Neural cell (in vitro differentiated cells): ENCODE data around the gene TCL1B. TPM values are rescaled to one million over a fixed set of nuclear protein-coding genes. Genes with fewer than 3 reads are reported as not detected.

Source experiments
- H2AFZ ChIP-seq: fragments of 200-600, 300-800 bp; sonication (generic), shearing (Covaris generic); 2 replicates; pipeline ENCODE4 v1.6.0; 2014; ENCODE audit warnings: low read depth, mild to moderate bottlenecking, antibody characterized with exemption, low read length, moderate library complexity
- H3F3A ChIP-seq: fragments of 200-600 bp; shearing (Covaris generic); 2 replicates; pipeline ENCODE4 v1.6.1; 2016; ENCODE audit warnings: mild to moderate bottlenecking, moderate library complexity, mixed read lengths, antibody characterized with exemption, low read length; ENCODE audit not compliant: insufficient read depth, poor library complexity, severe bottlenecking
- H3K27ac ChIP-seq: fragments of 200-600, 300-800 bp; sonication (generic), shearing (Covaris generic); 2 replicates; pipeline ENCODE4 v1.5.1; 2014; ENCODE audit warnings: mild to moderate bottlenecking, low read length, moderate library complexity
- H3K27me3 ChIP-seq: fragments of 300-800, 200-600 bp; sonication (generic), shearing (Covaris generic); 2 replicates; pipeline ENCODE4 v1.6.0; 2014; ENCODE audit warnings: mild to moderate bottlenecking, low read depth, low read length, moderate library complexity; ENCODE audit not compliant: insufficient read depth
- H3K36me3 ChIP-seq: fragments of 300-800, 200-600 bp; sonication (generic), shearing (Covaris generic); 2 replicates; pipeline ENCODE4 v1.5.1; 2014; ENCODE audit warnings: mild to moderate bottlenecking, antibody characterized with exemption, low read length, moderate library complexity; ENCODE audit not compliant: insufficient read depth
- H3K4me2 ChIP-seq: fragments of 300-800, 200-600 bp; sonication (generic), shearing (Covaris generic); 2 replicates; pipeline ENCODE4 v1.6.0; 2014; ENCODE audit warnings: mild to moderate bottlenecking, low read length
- H3K4me3 ChIP-seq: fragments of 300-800, 200-600 bp; sonication (generic), shearing (Covaris generic); 2 replicates; pipeline ENCODE4 v1.5.1; 2014; ENCODE audit warnings: mild to moderate bottlenecking, low read length, moderate library complexity
- H3K79me2 ChIP-seq: fragments of 200-600 bp; shearing (Covaris generic); replicated peaks from 2 replicates; pipeline ENCODE4 v1.6.0; 2014; ENCODE audit warnings: mild to moderate bottlenecking, low read length, moderate library complexity; ENCODE audit not compliant: insufficient read depth
- H3K9ac ChIP-seq: fragments of 300-800, 200-600 bp; sonication (generic), shearing (Covaris generic); 2 replicates; pipeline ENCODE4 v1.6.1; 2016; ENCODE audit warnings: mild to moderate bottlenecking, low read length, mixed read lengths
- H3K9me2 ChIP-seq: fragments of 200-600 bp; shearing (Covaris generic); 2 replicates; pipeline ENCODE4 v1.6.1; 2016; ENCODE audit warnings: mild to moderate bottlenecking, low read length, mixed read lengths; ENCODE audit not compliant: insufficient read depth
- H3K9me3 ChIP-seq: fragments of 200-600, 300-800 bp; sonication (generic), shearing (Covaris generic); 2 replicates; pipeline ENCODE4 v1.6.1; 2016; ENCODE audit warnings: mild to moderate bottlenecking, mixed run types, low read length, moderate library complexity, mixed read lengths
- H4K20me1 ChIP-seq: fragments of 200-600 bp; shearing (Covaris generic); 2 replicates; pipeline ENCODE4 v1.6.1; 2016; ENCODE audit warnings: mild to moderate bottlenecking, mixed run types; ENCODE audit not compliant: insufficient read depth
- EP300 ChIP-seq: fragments of 450-650 bp; conservative IDR thresholded peaks from 2 replicates; pipeline ENCODE4 v1.6.1; 2014; ENCODE audit warnings: antibody characterized with exemption, mild to moderate bottlenecking, moderate library complexity; ENCODE audit not compliant: poor library complexity, severe bottlenecking
- EZH2 ChIP-seq: fragments of 200-600, 300-800 bp; shearing (Covaris generic), sonication (generic); IDR thresholded peaks from 2 replicates; pipeline ENCODE4 v1.6.1; 2014; ENCODE audit warnings: antibody characterized with exemption, low read length, borderline replicate concordance, mild to moderate bottlenecking; ENCODE audit not compliant: insufficient read depth, poor library complexity, severe bottlenecking
- MXI1 ChIP-seq: fragments of 450-650 bp; conservative IDR thresholded peaks from 2 replicates; pipeline ENCODE4 v1.6.1; 2014; ENCODE audit warnings: antibody characterized with exemption, mild to moderate bottlenecking; ENCODE audit not compliant: poor library complexity, severe bottlenecking
- POLR2AphosphoS5 ChIP-seq: IDR thresholded peaks from 2 replicates; pipeline ENCODE4 v1.6.1; 2012
- RAD21 ChIP-seq: fragments of 450-650 bp; conservative IDR thresholded peaks from 2 replicates; pipeline ENCODE4 v1.6.1; 2014; ENCODE audit warnings: antibody characterized with exemption, mild to moderate bottlenecking, moderate library complexity
- SMC3 ChIP-seq: fragments of 450-650 bp; conservative IDR thresholded peaks from 2 replicates; pipeline ENCODE4 v1.6.1; 2014; ENCODE audit warnings: antibody characterized with exemption, mild to moderate bottlenecking, moderate library complexity; ENCODE audit not compliant: poor library complexity
- TAF1 ChIP-seq: IDR thresholded peaks from 2 replicates; pipeline ENCODE4 v1.6.1; 2012; ENCODE audit warnings: low read depth
- polyA plus RNA-seq: library from polyadenylated mRNA; depleted of rRNA; stranded (reverse); fragments of >200 nt; gene quantifications from 2 replicates; pipeline ENCODE4 v1.2.3, GENCODE V29; 2014
- TF ChIP-seq, protein P1 (sequence below): IDR thresholded peaks from 2 replicates; pipeline ENCODE4 v1.6.1; 2012; ENCODE audit warnings: borderline replicate concordance
- TF ChIP-seq, protein P2 (sequence below): fragments of 450-650 bp; IDR thresholded peaks from 2 replicates; pipeline ENCODE4 v1.5.1; 2014; ENCODE audit warnings: antibody characterized with exemption, mild to moderate bottlenecking, moderate library complexity; ENCODE audit not compliant: poor library complexity, severe bottlenecking

Gene TCL1B
- polyA plus RNA-seq, 1 donor from 2014 or later: not detected

DNA sequence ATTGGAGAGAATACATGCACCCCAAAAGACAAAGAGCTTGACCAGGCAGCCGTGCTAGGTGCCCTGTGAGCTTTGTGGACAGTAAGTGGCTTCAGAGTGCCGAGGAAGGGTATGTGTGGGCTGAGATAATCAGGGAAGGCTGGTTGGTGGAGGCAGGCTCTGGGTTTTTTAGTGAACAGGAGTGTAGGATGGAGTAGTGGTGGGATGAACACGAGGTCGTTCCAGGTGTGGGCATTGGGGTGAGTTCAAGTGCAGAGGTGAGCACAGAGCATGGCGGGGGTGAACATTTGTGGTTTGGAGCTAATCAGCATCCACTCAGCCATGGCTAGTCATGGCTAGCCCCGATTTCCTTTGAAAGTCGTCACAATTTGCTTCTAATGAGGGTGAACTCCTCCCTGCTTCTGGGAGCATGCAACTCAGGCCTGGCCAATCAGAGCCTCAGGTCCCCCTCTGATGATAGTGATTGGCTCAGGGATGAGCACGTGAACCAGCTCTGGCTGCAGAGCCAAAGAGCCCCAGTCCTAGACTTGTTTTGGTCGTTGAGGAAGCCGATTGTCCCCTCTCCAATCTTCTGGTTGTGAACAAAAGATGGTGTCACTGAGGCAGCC lies 40.7 kb upstream of the TCL1B start:
- H3K4me3 ChIP-seq: no peak overlapping the region
- H3K9ac ChIP-seq: no peak overlapping the region
- H3K79me2 ChIP-seq: no peaks in the 10 kb centered on the region
- no peaks in the 10 kb centered on the region for H4K20me1 ChIP-seq
- no peak overlapping the region for H3K27ac ChIP-seq
- no peak overlapping the region for H2AFZ ChIP-seq
- no peak overlapping the region for H3K4me2 ChIP-seq
- H3K9me3 ChIP-seq: no peaks in the 10 kb centered on the region
- H3K27me3 ChIP-seq: no peaks in the 10 kb centered on the region
- no peaks in the 10 kb centered on the region for H3K36me3 ChIP-seq
- H3F3A ChIP-seq: no peaks in the 10 kb centered on the region
- TF ChIP-seq EP300 (no peak), SMC3 (no peak), POLR2AphosphoS5 (no peak)
- TF ChIP-seq, protein P1, sequence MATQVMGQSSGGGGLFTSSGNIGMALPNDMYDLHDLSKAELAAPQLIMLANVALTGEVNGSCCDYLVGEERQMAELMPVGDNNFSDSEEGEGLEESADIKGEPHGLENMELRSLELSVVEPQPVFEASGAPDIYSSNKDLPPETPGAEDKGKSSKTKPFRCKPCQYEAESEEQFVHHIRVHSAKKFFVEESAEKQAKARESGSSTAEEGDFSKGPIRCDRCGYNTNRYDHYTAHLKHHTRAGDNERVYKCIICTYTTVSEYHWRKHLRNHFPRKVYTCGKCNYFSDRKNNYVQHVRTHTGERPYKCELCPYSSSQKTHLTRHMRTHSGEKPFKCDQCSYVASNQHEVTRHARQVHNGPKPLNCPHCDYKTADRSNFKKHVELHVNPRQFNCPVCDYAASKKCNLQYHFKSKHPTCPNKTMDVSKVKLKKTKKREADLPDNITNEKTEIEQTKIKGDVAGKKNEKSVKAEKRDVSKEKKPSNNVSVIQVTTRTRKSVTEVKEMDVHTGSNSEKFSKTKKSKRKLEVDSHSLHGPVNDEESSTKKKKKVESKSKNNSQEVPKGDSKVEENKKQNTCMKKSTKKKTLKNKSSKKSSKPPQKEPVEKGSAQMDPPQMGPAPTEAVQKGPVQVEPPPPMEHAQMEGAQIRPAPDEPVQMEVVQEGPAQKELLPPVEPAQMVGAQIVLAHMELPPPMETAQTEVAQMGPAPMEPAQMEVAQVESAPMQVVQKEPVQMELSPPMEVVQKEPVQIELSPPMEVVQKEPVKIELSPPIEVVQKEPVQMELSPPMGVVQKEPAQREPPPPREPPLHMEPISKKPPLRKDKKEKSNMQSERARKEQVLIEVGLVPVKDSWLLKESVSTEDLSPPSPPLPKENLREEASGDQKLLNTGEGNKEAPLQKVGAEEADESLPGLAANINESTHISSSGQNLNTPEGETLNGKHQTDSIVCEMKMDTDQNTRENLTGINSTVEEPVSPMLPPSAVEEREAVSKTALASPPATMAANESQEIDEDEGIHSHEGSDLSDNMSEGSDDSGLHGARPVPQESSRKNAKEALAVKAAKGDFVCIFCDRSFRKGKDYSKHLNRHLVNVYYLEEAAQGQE: no peak
- TF ChIP-seq, protein P2, sequence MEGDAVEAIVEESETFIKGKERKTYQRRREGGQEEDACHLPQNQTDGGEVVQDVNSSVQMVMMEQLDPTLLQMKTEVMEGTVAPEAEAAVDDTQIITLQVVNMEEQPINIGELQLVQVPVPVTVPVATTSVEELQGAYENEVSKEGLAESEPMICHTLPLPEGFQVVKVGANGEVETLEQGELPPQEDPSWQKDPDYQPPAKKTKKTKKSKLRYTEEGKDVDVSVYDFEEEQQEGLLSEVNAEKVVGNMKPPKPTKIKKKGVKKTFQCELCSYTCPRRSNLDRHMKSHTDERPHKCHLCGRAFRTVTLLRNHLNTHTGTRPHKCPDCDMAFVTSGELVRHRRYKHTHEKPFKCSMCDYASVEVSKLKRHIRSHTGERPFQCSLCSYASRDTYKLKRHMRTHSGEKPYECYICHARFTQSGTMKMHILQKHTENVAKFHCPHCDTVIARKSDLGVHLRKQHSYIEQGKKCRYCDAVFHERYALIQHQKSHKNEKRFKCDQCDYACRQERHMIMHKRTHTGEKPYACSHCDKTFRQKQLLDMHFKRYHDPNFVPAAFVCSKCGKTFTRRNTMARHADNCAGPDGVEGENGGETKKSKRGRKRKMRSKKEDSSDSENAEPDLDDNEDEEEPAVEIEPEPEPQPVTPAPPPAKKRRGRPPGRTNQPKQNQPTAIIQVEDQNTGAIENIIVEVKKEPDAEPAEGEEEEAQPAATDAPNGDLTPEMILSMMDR: no peak
- no peaks in the 10 kb centered on the region for H3K9me2 ChIP-seq

DNA sequence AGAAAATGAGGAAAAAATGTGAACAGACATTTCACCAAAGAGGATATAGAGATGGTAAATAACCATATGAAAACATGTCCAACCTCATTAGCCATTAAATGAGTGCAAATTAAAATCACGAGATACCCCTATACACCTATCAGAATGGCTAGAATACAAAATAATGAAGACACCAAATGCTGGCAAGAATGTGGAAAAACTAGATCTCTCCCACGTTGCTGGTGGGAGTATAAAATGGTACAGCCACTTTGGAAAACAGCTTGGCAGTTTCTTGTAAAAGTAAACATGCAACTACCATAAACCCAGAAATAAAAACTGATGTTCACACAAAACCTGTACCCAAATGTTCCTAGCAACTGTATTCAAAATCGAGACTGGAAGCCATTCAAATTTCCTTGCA lies 38.3 kb upstream of the TCL1B start:
- Histone ChIP-seq H3K27ac (no peak overlapping the region), H3K27me3 (no peaks in the 10 kb centered on the region), H2AFZ (no peak overlapping the region), H3F3A (no peaks in the 10 kb centered on the region), H3K4me3 (no peak overlapping the region), H3K9me3 (no peaks in the 10 kb centered on the region), H4K20me1 (no peaks in the 10 kb centered on the region), H3K79me2 (no peaks in the 10 kb centered on the region), H3K36me3 (no peaks in the 10 kb centered on the region), H3K9ac (no peak overlapping the region), H3K4me2 (no peak overlapping the region), H3K9me2 (no peaks in the 10 kb centered on the region)
- TF ChIP-seq MXI1: no peak
- no peak for TF ChIP-seq POLR2AphosphoS5
- no peak for TF ChIP-seq TAF1
- TF ChIP-seq, protein P2: no peak
- no peak for TF ChIP-seq SMC3
- no peak for TF ChIP-seq EZH2
- TF ChIP-seq, protein P1: no peak
- TF ChIP-seq EP300: no peak
- TF ChIP-seq RAD21: no peak
